ENCODE data around the gene SLAIN2.
"Not testable (repeated sequence)": the region's sequence is repeated elsewhere in the genome, so short reads cannot be mapped to it uniquely, and the experiment has no call there.

SLAIN2 gene

GRCh38 chr4:48446642-48447041 is 105.3 kb downstream of the SLAIN2 start:
- Histone ChIP-seq H3K4me1 (ENCODE audit: control insufficient read depth in 1 of 2, insufficient read depth in 2 of 2, low read length in 2 of 2) (no peaks in the 10 kb centered on the region), H3K36me3 (ENCODE audit: control insufficient read depth in 1 of 2, insufficient read depth in 2 of 2, low read length in 2 of 2) (no peaks in the 10 kb centered on the region), H3K27ac (ENCODE audit: low read length) (no peak overlapping the region), H3K27me3 (ENCODE audit: low read depth, low read length) (no peaks in the 10 kb centered on the region), H3K4me3 (ENCODE audit: low read depth in 1 of 2, low read length in 2 of 2) (no peak overlapping the region), H3K9me3 (ENCODE audit: control insufficient read depth in 1 of 2, low read length in 2 of 2) (no peaks in the 10 kb centered on the region)

DNA sequence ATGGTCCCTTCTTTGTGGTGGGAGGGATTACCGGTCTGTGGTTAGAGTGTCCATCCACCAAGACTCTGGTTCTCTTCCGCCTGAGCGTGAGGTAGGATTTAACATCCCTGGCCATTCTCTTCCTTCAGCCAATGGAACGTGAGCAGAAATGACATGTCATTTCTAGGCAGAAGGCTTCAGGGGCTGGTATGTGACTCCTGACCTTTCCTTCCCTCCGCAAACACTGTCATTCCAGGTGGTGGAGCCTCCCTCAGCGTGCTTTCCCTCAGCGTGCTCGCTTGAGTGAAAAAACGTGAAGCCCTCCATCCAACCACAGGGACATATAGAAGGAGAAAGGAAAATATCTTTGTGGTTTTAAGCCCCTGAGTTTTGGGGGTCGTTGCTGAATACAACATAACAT is 107.8 kb downstream of the SLAIN2 start:
- Histone ChIP-seq H3K4me1 (ENCODE audit: control insufficient read depth in 1 of 2, insufficient read depth in 2 of 2, low read length in 2 of 2) (no peaks in the 10 kb centered on the region), H3K27ac (ENCODE audit: low read length) (no peak overlapping the region), H3K27me3 (ENCODE audit: low read depth, low read length) (no peaks in the 10 kb centered on the region), H3K4me3 (ENCODE audit: low read depth in 1 of 2, low read length in 2 of 2) (no peak overlapping the region), H3K9me3 (ENCODE audit: control insufficient read depth in 1 of 2, low read length in 2 of 2) (no peaks in the 10 kb centered on the region), H3K36me3 (ENCODE audit: control insufficient read depth in 1 of 2, insufficient read depth in 2 of 2, low read length in 2 of 2) (no peaks in the 10 kb centered on the region)

- Histone ChIP-seq H3K4me3 (ENCODE audit: low read depth in 1 of 2, low read length in 2 of 2) (no peak overlapping the region), H3K27ac (ENCODE audit: low read length) (no peak overlapping the region), H3K27me3 (ENCODE audit: low read depth, low read length) (no peaks in the 10 kb centered on the region), H3K36me3 (ENCODE audit: control insufficient read depth in 1 of 2, insufficient read depth in 2 of 2, low read length in 2 of 2) (no peaks in the 10 kb centered on the region), H3K4me1 (ENCODE audit: control insufficient read depth in 1 of 2, insufficient read depth in 2 of 2, low read length in 2 of 2) (no peaks in the 10 kb centered on the region), H3K9me3 (ENCODE audit: control insufficient read depth in 1 of 2, low read length in 2 of 2) (no peaks in the 10 kb centered on the region)
These were observed 109.4 kb downstream of the SLAIN2 start for GRCh38 chr4:48450740-48451139.

- H3K9me3 ChIP-seq (ENCODE audit: control insufficient read depth in 1 of 2, low read length in 2 of 2); H3K4me1 ChIP-seq (ENCODE audit: control insufficient read depth in 1 of 2, insufficient read depth in 2 of 2, low read length in 2 of 2); H3K27ac ChIP-seq (ENCODE audit: low read length); H3K4me3 ChIP-seq (ENCODE audit: low read depth in 1 of 2, low read length in 2 of 2); H3K27me3 ChIP-seq (ENCODE audit: low read depth, low read length); H3K36me3 ChIP-seq (ENCODE audit: control insufficient read depth in 1 of 2, insufficient read depth in 2 of 2, low read length in 2 of 2): not testable (repeated sequence)
These were observed 110.3 kb downstream of the SLAIN2 start for GRCh38 chr4:48451656-48452055.

GRCh38 chr4:48454591-48454990 is 113.3 kb downstream of the SLAIN2 start:
- no peaks in the 10 kb centered on the region for H3K4me1 ChIP-seq (ENCODE audit: control insufficient read depth in 1 of 2, insufficient read depth in 2 of 2, low read length in 2 of 2)
- no peaks in the 10 kb centered on the region for H3K27me3 ChIP-seq (ENCODE audit: low read depth, low read length)
- no peaks in the 10 kb centered on the region for H3K9me3 ChIP-seq (ENCODE audit: control insufficient read depth in 1 of 2, low read length in 2 of 2)
- H3K36me3 ChIP-seq (ENCODE audit: control insufficient read depth in 1 of 2, insufficient read depth in 2 of 2, low read length in 2 of 2), result no peaks in the 10 kb centered on the region
- H3K4me3 ChIP-seq (ENCODE audit: low read depth in 1 of 2, low read length in 2 of 2), result no peak overlapping the region
- H3K27ac ChIP-seq (ENCODE audit: low read length), result no peak overlapping the region

DNA sequence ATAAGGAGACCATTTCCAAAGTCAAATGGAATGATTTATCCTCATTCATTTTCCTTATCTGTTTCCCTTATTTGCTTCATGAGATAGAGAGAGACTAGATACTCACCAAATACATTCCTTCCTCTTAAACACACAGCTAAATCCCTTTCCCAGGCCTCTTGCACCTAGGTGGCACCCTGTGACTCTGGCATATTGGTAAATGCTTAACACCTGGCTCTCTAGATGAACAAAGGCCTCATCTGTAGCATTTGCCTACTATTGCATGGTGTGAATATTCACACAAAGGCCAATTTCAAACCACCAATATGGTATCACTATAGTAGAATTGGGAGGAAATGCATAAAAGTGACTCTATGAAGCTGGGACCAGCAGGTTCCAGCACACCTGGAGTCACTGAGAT is 119.7 kb downstream of the SLAIN2 start:
- Histone ChIP-seq H3K27ac (ENCODE audit: low read length) (no peak overlapping the region), H3K36me3 (ENCODE audit: control insufficient read depth in 1 of 2, insufficient read depth in 2 of 2, low read length in 2 of 2) (no peaks in the 10 kb centered on the region), H3K4me3 (ENCODE audit: low read depth in 1 of 2, low read length in 2 of 2) (no peak overlapping the region), H3K27me3 (ENCODE audit: low read depth, low read length) (no peaks in the 10 kb centered on the region), H3K4me1 (ENCODE audit: control insufficient read depth in 1 of 2, insufficient read depth in 2 of 2, low read length in 2 of 2) (no peaks in the 10 kb centered on the region), H3K9me3 (ENCODE audit: control insufficient read depth in 1 of 2, low read length in 2 of 2) (no peaks in the 10 kb centered on the region)

DNA sequence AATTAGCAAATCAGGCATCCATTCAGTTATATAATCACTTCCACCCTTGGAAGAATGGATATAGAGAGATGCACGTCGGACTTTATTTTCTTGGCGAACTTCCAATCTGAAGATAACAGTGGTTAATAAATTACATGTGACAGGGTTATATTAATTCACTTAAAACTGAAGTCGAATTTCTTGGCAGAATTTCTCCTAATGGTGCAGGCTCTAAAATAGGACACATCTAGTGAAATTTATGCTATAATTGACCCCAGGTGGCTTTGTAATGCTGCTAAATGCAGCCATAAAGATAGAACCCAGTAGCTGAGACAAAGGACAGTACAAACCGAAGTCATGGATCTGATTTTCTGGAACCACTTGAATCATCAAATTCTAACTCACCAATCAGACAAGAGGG is 121.0 kb downstream of the SLAIN2 start:
- Histone ChIP-seq H3K27ac (ENCODE audit: low read length) (no peak overlapping the region), H3K4me3 (ENCODE audit: low read depth in 1 of 2, low read length in 2 of 2) (no peak overlapping the region), H3K36me3 (ENCODE audit: control insufficient read depth in 1 of 2, insufficient read depth in 2 of 2, low read length in 2 of 2) (no peaks in the 10 kb centered on the region), H3K27me3 (ENCODE audit: low read depth, low read length) (no peaks in the 10 kb centered on the region), H3K9me3 (ENCODE audit: control insufficient read depth in 1 of 2, low read length in 2 of 2) (no peaks in the 10 kb centered on the region), H3K4me1 (ENCODE audit: control insufficient read depth in 1 of 2, insufficient read depth in 2 of 2, low read length in 2 of 2) (no peaks in the 10 kb centered on the region)

- H3K27me3 ChIP-seq (ENCODE audit: low read depth, low read length), result no peaks in the 10 kb centered on the region
- no peaks in the 10 kb centered on the region for H3K4me1 ChIP-seq (ENCODE audit: control insufficient read depth in 1 of 2, insufficient read depth in 2 of 2, low read length in 2 of 2)
- no peaks in the 10 kb centered on the region for H3K9me3 ChIP-seq (ENCODE audit: control insufficient read depth in 1 of 2, low read length in 2 of 2)
- no peak overlapping the region for H3K4me3 ChIP-seq (ENCODE audit: low read depth in 1 of 2, low read length in 2 of 2)
- no peak overlapping the region for H3K27ac ChIP-seq (ENCODE audit: low read length)
- no peaks in the 10 kb centered on the region for H3K36me3 ChIP-seq (ENCODE audit: control insufficient read depth in 1 of 2, insufficient read depth in 2 of 2, low read length in 2 of 2)
These were observed 126.1 kb downstream of the SLAIN2 start for GRCh38 chr4:48467442-48467841.

GRCh38 chr4:48467891-48468290 is 126.6 kb downstream of the SLAIN2 start:
- H3K9me3 ChIP-seq (ENCODE audit: control insufficient read depth in 1 of 2, low read length in 2 of 2), result no peaks in the 10 kb centered on the region
- no peaks in the 10 kb centered on the region for H3K4me1 ChIP-seq (ENCODE audit: control insufficient read depth in 1 of 2, insufficient read depth in 2 of 2, low read length in 2 of 2)
- H3K27ac ChIP-seq (ENCODE audit: low read length), result no peak overlapping the region
- no peaks in the 10 kb centered on the region for H3K36me3 ChIP-seq (ENCODE audit: control insufficient read depth in 1 of 2, insufficient read depth in 2 of 2, low read length in 2 of 2)
- no peak overlapping the region for H3K4me3 ChIP-seq (ENCODE audit: low read depth in 1 of 2, low read length in 2 of 2)
- H3K27me3 ChIP-seq (ENCODE audit: low read depth, low read length), result no peaks in the 10 kb centered on the region

GRCh38 chr4:48470137-48470536 is 128.8 kb downstream of the SLAIN2 start:
- H3K9me3 ChIP-seq (ENCODE audit: control insufficient read depth in 1 of 2, low read length in 2 of 2), result no peaks in the 10 kb centered on the region
- H3K27me3 ChIP-seq (ENCODE audit: low read depth, low read length), result no peaks in the 10 kb centered on the region
- no peaks in the 10 kb centered on the region for H3K4me1 ChIP-seq (ENCODE audit: control insufficient read depth in 1 of 2, insufficient read depth in 2 of 2, low read length in 2 of 2)
- no peaks in the 10 kb centered on the region for H3K36me3 ChIP-seq (ENCODE audit: control insufficient read depth in 1 of 2, insufficient read depth in 2 of 2, low read length in 2 of 2)
- H3K27ac ChIP-seq (ENCODE audit: low read length), result no peak overlapping the region
- H3K4me3 ChIP-seq (ENCODE audit: low read depth in 1 of 2, low read length in 2 of 2), result no peak overlapping the region

DNA sequence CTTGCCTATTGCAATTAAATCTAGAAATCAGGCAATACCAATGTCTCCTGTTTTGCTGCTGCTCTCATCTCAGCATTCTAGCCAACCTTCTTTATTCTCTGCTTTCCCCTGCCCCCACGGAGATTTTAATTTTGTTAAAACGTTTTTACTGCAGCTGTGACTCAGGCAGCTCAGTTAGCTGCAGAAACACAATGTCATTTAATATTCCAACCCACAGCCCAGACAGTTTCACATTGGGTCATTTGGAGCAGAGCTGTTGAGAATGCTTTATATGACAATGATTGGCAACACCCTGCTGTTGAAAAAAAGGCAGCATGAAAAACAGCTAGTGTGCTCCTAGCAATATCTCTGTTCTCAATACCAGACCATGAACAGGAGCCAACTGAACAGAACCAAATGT is 129.2 kb downstream of the SLAIN2 start:
- H3K36me3 ChIP-seq (ENCODE audit: control insufficient read depth in 1 of 2, insufficient read depth in 2 of 2, low read length in 2 of 2), result no peaks in the 10 kb centered on the region
- H3K9me3 ChIP-seq (ENCODE audit: control insufficient read depth in 1 of 2, low read length in 2 of 2), result no peaks in the 10 kb centered on the region
- no peak overlapping the region for H3K27ac ChIP-seq (ENCODE audit: low read length)
- no peak overlapping the region for H3K4me3 ChIP-seq (ENCODE audit: low read depth in 1 of 2, low read length in 2 of 2)
- H3K27me3 ChIP-seq (ENCODE audit: low read depth, low read length), result no peaks in the 10 kb centered on the region
- H3K4me1 ChIP-seq (ENCODE audit: control insufficient read depth in 1 of 2, insufficient read depth in 2 of 2, low read length in 2 of 2), result no peaks in the 10 kb centered on the region

DNA sequence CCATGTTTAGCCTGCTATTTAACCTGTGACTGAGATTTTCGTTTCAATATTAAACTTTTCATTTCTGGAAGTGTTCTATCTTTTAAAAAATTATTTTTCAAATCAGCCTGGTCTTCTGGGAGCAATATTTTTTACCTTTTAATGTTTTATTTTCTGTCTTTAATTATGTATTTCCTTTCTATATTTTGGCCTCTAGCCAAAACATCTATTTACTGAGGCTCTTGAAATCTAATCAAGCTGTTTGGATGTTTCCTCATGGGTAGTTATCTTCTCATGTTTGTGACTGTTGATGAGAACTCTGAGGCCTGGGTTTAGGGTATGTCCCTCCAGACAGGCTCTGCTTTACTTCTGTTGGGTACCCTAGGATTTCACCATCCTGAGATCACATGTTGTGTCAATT is 131.5 kb downstream of the SLAIN2 start:
- H3K27ac ChIP-seq (ENCODE audit: low read length), result no peak overlapping the region
- no peaks in the 10 kb centered on the region for H3K9me3 ChIP-seq (ENCODE audit: control insufficient read depth in 1 of 2, low read length in 2 of 2)
- H3K4me3 ChIP-seq (ENCODE audit: low read depth in 1 of 2, low read length in 2 of 2), result no peak overlapping the region
- H3K36me3 ChIP-seq (ENCODE audit: control insufficient read depth in 1 of 2, insufficient read depth in 2 of 2, low read length in 2 of 2), result no peaks in the 10 kb centered on the region
- no peaks in the 10 kb centered on the region for H3K27me3 ChIP-seq (ENCODE audit: low read depth, low read length)
- no peaks in the 10 kb centered on the region for H3K4me1 ChIP-seq (ENCODE audit: control insufficient read depth in 1 of 2, insufficient read depth in 2 of 2, low read length in 2 of 2)
